T-helper 1 cell treated with Interleukin-12 subunit alpha and Interleukin-12 subunit beta and Interleukin-4 antibody, amounts not matched to agents 30 ng/mL and 1 ng/mL, for 36 hours (primary cell): Measurements from ENCODE around the gene AGPAT4. TPM values are rescaled to one million over a fixed set of nuclear protein-coding genes. Genes with fewer than 3 reads are reported as not detected.
"Not testable (repeated sequence)": the region's sequence is repeated elsewhere in the genome, so short reads cannot be mapped to it uniquely, and the experiment has no call there.

Experiments used
- intact Hi-C: fragments of 100-400 bp; cut with micrococcal nuclease; formaldehyde crosslinking; loops from one replicate; pipeline ENCODE4 v1.15.1; 2024
- total RNA-seq: library from RNA; stranded (reverse); gene quantifications from 2 replicates; pipeline ENCODE4 v1.2.3, GENCODE V29; 2022

The AGPAT4 gene, protein sequence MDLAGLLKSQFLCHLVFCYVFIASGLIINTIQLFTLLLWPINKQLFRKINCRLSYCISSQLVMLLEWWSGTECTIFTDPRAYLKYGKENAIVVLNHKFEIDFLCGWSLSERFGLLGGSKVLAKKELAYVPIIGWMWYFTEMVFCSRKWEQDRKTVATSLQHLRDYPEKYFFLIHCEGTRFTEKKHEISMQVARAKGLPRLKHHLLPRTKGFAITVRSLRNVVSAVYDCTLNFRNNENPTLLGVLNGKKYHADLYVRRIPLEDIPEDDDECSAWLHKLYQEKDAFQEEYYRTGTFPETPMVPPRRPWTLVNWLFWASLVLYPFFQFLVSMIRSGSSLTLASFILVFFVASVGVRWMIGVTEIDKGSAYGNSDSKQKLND
- 20.7 and 21.2 TPM in 2 replicates for total RNA-seq

DNA sequence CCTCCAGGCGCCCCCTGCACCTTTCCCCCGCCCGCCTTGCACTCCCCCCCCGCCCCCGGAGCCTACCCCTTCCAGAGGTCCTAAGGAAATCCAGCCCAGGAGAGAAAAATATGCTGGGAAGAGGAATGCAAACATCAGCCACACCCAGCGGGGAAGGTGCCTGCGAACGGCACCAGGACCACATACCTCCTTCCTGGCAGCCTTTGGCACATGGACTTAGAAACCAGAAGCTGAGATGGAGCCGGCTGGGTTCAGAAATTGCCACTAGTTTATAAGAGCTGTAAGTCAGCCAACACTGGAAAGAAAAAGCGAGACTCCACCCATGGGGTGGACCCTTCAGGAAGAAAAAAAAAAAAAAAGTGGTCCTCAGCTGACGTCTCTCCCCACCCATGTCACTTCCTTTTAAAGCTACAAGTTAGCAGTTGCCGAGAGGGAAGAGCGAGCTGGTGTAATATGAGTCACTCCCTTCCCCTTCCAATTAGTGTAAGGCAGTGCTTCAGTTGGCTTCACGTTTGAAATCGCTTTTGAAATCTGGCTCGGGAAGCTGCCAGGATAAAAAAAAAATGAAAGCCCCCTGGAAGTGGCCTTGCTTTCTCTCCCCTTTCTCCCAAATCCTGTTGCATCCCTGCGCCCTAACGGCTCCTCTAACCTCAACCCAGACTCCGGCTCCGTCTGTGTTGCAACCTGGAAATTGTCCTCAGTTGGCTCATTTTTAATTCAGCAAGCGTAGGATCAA lies at the start of gene AGPAT4:
AGPAT4 (minus strand) TSS at position 310 of the 736 bp plus-strand sequence. CDS start 41,848 bp downstream, outside the sequence.
- intact Hi-C loops = loop anchor here (1.0 to 10.0 kb wide), 13 partner anchors 35 to 1579 kb away; partner anchors contain the start of genes MAP3K4, PACRG and PRKN

DNA sequence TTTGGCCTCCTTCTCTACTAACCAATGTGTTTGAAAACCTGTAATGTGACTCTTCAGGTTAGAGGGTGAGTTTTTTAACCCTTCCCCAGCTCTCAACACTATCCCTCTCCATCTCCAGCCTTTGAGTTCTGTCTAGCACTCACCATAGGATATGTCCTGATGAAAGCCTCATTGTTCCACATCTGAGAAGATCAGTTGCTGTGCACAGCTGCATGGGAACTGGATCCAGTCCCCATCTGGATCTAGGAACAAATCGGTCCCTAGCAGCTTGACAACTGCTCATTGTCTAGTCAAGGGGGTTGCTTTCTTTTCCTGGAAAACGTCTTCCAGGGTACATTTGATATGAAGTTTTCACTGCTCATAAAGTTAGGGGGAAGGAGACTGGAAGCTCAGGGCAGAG lies 45.4 kb upstream of the AGPAT4 start:
- intact Hi-C loops = no loop called here

DNA sequence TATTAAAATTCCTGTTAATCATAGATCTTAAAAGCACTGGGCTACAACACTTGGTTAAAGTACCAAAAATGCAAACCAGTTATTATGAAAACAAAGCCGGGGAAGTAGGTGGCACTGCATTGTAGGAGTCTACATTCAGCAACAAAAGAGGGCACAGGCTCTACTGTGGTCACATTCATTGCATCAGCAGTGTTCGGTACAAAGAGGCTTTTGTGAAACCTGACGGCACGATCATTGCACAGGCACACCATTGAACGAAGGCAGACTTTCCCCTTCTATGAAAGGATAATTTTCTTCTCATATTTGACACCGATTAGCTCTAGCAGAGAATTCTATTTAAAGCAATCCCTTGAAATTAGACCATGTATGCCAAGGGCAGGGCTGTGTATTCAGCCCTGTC lies 44.6 kb upstream of the AGPAT4 start:
- intact Hi-C loops = no loop called here

DNA sequence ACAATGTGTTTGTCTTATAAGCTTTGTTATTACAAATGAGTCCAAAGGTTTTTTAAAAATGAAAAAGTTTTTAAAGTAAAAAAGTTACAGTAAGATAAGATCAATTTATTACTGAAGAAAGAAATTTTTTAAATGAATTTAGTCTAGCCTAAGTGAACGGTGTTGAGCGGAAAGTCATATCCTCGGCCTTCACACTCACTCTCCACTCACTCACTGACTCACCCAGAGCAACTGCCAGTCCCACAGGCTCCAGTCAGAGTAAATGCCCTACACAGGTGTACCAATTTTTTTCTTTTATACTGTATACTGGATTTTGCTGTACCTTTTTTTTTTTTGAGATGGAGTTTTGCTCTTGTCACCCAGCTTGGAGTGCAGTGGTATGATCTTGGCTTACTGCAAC lies 42.7 kb upstream of the AGPAT4 start:
- intact Hi-C loops = no loop called here

DNA sequence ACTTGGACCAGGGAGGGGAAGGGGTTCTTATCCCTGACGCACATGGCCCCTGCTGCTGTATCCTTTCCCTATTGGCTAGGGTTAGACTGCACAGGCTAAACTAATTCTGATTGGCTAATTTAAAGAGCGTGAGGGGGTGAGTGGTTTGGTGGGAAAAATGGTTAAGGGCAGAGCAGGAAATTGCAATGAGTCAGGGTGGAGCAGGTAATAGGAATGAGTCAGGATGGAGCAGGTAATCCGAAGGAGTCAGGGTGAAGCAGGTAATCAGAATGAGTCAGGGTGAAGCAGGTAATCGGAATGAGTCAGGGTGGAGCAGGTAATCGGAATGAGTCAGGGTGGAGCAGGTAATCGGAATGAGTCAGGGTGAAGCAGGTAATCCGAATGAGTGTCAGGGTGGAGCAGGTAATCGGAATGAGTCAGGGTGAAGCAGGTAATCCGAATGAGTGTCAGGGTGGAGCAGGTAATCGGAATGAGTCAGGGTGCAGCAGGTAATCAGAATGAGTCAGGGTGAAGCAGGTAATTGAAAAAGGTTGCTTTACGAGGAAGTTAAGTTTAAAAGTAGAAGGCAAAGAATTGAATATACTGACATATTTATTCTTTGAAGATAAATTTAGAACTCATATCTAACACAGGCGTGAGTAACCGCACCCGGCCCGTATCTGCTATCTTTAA lies 41.5 kb upstream of the AGPAT4 start:
- intact Hi-C loops = not testable (repeated sequence)

DNA sequence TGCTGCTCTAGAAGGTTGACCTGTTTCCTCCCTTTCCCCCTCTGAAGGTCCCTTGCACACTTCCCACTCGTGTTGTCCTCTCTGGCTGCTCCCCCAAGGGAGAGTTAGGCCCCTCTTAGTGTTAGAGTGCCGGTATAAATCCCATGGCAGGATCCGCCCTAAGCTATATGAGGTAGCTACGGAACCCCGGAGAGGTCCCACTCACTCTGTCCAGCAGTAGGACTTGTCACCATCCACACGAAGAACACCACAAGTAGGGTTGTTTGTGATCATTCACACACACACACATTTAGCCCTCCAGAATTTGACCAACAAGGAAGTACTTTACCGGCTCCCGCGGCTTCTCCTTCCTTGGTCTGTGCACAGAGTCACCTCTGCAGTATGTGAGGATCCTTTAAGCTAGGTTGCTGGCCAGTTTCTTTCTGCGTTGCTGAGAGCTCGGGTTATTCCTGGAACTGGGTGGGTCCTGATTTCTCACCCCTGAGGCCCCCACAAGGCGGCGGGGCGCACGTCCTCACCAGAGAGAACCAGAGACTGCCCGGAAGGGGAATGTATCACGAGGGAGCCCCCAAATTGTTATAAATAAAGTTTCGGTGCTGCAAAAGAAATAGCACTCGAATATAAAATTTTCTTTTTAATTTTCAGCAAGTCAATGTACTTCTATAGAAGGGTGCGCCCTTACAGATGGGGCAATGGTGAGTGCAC lies 40.8 kb upstream of the AGPAT4 start:
- intact Hi-C loops = not testable (repeated sequence)

DNA sequence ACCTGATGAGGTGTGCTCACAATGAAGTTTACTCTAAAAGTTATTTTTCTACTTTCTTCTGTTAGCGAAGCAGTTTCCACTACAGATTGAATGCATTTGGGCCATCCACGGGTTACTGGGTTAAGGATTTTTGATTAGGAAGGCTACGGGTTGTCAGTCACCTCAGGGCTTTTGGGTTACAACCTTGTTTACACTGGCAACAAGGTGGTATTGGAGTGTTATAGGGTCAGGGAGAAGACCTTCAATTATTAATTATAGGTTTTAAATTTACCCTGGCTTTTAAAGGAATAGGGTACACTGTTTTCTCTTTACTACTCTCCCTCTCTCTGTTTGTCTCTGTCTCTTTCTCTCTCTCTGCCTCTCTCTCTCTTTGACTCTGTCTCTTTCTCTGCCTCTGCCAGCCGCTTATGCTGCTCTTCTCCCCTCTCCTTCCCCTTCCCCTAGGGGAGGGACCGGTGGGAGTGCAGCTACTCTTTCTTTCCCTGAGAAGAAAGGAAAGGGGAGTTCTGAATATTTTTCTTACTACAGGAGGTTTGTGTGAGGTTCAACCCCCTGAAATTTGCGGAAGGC lies 40.2 kb upstream of the AGPAT4 start:
- intact Hi-C loops = no loop called here

DNA sequence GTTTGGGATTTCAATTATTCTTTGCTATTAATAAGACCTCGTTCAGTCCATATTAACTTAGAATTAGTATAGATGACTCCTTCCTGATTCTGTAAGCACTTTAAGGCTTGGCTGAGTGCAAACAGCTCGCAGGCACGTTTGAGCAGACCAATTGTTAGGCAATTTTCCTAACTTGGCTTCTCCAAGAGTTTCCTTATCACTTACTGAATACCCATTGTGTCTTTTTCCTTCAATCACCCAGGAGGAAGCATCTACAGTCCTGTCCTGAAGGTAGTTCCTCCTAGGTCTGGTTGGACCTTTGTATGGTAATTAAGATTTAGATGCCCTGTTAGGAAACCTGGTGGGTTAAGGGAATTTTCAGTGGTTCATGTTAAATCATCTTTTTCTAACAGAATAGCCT lies 39.6 kb upstream of the AGPAT4 start:
- intact Hi-C loops = not testable (repeated sequence)

DNA sequence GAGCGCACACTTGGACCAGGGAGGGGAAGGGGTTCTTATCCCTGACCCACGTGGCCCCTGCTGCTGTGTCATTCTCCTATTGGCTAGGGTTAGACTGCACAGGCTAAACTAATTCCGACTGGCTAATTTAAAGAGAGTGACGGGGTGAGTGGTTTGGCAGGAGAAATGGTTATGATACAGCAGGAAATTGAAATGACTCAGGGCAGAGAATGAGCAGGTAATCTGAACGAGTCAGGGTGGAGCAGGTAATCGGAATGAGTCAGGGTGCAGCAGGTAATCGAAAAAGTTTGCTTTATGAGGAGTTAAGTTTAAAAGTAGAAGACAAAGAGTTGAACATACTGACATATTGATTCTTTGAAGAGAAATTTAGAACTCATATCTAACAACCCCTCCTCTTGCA lies 35.9 kb upstream of the AGPAT4 start:
- intact Hi-C loops = loop anchor here (1.0 kb wide), 1 partner anchor 35 kb away; the partner anchor contains the start of gene AGPAT4

DNA sequence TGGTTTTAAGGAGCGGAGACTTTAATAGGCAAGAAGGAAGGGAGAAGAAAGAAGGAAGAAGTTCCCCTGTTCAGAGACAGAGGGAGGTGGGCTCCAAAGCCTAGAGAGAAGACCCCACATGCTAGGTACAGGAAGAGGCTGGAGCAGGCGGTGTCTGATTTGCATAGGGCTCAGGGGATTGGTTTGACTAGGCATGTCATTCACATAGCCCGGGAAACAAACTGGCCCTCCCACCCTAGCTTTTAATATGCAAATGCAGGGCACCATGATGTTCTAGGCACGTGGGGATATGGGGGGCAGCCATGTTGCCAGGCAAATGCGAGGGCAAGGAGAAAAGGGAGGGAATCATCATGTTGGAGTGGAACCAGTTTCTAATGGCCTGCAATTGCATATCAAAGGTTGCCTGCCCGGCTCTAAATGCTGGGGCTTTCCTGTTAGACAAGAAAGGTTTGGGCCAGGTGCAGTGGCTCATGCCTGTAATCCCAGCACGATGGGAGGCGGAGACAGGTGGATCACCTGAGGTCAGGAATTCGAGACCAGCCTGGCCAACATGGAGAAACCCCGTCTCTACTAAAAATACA lies 34.3 kb upstream of the AGPAT4 start:
- intact Hi-C loops = no loop called here

DNA sequence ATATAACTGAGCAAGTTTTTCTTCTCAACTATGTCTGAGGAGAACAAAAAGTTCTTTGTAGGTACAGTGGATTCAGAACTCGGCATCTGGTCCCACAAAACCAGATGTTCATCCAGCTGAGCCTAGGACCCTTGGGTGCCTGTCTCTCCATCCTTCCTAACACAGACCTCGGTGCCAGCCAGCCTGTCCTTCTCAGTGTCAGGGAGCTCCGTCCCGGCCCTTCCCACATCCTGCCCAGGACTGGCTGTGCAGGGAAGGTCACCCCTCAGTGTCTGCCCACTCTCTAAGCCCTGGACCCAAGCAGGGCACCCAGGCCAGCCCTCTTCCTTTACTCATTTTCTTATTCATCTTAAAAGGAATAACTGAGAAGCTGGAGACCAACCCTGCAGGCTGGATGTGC lies 32.0 kb upstream of the AGPAT4 start:
- intact Hi-C loops = no loop called here

DNA sequence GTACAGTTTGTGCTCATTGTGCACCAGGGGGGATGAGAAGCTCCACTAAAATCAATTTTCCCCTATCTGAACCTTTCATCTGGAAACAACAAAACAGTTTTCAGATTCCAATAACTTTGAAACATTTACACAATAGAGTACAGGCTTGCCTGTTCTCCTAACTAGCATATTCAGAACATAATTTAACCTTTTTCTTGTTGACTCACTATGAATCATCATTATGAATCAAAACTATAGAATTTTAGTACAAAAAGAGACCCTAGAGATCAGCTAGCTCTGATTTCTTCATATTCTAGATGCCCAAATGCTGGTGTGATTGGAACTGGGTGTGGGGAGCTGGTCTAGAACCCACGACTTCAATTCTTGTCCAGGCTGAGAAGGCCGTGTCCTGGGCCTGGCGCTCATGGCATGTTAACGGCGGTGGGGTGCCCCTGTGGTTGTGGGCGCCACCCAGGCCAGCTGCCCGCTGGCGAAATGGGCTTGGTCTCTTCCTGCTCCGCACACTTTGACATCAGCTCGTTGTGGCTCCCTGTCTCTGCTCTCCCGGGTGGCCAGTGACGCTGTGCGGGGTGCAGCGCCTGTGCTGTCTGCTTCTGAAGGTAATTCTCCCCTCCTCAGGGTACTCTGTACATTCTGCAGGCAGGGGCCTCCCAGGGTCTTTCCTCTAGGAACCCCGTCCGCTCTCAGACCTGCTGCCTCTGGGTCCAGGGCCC lies 29.9 kb upstream of the AGPAT4 start:
- intact Hi-C loops = no loop called here

DNA sequence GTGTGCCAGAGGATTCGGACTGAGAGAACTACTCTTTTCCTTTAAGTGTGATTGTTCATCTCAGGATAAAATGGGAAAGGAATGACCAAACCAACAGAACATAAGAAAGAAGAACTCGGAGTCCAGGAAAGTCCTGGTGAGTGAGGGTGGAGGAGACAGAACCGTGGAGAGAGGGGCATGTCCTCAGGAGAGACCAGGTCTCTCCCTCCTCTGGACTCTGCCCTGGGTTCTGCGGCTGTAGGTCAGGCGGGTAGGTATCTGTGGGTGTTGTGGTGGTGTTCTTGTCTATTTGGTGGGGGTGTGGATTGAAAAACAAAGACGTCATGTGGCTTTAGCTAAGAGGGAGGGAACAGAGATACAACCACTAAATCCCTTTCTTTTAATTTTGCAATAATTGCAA lies 29.1 kb upstream of the AGPAT4 start:
- intact Hi-C loops = no loop called here

DNA sequence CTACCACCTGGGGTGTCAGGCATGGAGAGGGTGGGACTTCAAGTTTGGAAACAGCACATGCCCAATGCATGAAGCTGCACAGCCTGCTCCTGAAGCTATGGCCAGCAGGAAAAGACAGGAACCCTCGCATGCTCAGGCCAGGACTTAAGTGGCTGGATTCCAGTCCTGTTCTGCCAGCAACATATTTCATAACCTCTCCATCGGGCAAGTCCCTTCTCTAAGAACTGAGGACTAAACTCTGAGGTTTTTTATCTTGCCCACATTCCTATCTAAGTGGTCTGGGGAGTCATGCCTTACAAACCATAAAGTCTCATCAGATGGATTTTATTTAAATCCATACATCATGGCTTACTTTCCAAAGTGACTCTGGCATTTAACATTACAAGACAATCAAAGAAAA lies 27.5 kb upstream of the AGPAT4 start:
- intact Hi-C loops = no loop called here

DNA sequence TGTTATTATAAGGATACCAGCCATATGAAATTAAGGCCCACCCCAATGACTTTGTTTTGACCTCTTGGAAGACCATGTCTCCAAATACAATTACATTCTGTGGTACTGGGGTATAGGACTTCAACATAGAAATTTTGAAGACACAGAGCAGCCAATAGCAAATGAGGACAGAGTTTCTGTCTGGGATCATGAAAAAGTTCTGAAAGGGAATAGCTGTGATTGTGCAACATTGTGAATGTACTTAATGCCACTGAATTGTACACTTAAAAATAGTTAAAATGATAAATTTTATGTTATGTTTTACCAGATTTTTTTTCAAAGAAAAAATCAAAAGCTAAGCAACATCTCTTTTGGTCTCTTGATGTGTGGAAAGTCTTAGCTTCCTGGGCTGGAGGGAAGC lies 27.0 kb upstream of the AGPAT4 start:
- intact Hi-C loops = no loop called here

DNA sequence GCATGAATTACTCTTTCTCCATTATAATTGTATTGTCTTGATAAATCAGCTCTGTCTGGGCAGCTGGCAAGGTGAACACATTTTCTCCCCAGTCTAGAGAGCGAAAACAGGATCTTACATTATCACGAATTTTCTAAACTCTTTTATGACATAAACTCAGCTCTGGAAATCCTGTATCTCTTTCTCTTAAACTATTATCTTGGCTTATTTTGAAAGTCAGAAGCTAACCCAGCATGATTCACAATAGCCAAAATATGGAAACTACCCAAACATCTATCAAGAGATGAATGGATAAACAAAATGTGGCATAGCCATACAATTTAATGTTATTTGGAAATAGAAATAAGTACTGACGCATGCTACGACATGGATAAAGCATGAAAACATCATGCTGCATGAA lies 25.9 kb upstream of the AGPAT4 start:
- intact Hi-C loops = no loop called here

DNA sequence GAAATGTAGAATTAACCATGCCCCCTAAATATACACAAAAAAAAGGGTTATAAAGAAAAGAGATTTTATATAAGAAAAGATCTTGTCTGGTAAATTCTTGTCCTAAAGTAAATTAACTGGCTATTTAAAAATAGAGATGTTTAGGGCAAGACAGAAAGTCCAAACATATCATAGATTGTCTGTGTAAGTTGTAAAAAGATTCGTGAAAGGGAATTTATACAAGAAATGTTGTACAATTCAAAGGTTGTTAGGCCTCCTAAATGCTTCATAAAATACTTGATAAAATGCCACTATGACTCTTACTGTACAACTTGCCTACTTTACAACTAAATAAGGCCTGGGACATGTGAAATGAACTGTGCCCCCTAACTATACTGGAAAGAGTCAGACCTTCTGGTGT lies 21.9 kb upstream of the AGPAT4 start:
- intact Hi-C loops = no loop called here

DNA sequence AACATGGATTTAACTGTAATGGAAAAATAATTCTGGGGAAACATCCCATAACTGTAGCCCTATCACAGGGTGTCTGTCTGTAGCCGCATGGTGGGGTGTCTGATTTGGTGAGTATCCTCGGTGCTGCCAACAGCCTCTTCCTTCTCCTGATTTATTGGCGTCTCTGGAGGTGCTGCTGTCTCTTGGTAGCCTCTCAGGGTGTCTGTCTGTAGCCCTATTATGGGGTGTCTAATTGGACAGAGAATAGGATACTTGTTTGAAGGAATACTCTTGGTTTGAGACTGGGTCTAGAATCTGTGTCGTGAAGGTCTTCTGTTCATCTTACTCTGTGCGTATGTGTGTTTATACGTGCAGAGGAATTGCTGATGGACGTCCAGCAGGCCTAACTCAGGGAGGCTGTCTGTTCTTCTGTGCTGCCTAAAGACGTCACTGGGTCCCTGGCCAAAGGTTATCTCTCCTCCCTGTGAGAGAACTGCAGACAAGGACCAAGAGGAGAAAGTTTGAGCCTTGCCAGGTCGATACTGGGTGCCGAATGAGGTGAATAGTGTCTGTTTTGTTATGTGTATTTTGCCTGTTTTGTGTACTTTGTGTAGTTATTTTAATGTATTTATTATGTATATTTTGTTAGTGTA lies 18.9 kb upstream of the AGPAT4 start:
- intact Hi-C loops = no loop called here

DNA sequence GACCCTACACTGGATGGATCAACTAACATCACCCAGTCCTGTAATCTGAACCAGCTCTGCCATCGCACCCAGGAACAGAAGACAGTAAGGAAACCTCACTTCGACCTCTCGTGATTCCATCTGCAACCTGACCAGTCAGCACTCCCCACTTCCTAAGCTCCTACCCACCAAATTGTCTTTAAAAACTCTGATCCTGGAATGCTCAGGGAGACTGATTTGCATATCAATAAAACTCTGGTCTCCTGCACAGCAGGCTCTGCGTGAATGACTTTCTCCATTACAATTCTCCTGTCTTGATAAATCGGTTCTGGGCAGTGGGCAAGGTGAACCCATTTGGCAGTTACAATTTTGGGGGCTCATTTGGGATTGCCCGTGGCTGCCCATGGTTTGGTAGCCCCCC lies 18.3 kb upstream of the AGPAT4 start:
- intact Hi-C loops = no loop called here

DNA sequence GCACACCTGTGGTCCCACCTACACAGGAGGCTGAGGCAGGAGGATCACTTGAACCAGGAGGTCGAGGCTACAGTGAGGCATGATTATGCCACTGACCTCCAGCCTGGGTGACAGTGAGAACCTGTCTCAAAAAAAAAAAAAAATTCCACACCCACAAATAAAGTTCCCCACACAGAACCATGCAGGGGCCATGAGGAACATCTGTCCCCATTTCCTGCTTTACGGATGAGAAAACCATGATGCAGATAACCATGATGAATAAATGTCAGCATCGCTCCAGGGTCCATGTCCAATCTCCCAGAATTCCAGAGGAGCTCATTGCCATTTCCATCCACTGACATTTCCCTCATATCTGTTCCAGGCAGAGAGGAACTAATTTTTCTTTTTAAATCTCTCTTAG lies 16.9 kb upstream of the AGPAT4 start:
- intact Hi-C loops = no loop called here
